SK-N-SH treated with all-trans-retinoic acid at 6 μM for 48 hours (cell line): Measurements from ENCODE around the gene IL23R.

ENCODE experiments used
- BACH2 ChIP-seq: fragments of 250-450 bp; sonication (Bioruptor Pico); IDR thresholded peaks from 2 replicates; pipeline ENCODE4 v1.9.0; 2021; ENCODE audit warnings: mild to moderate bottlenecking, borderline replicate concordance
- PPARA ChIP-seq: fragments of 250-450 bp; sonication (Bioruptor Pico); IDR thresholded peaks from 2 replicates; pipeline ENCODE4 v1.5.0; 2020; ENCODE audit warnings: mild to moderate bottlenecking, borderline replicate concordance
- RARB ChIP-seq: fragments of 250-450 bp; sonication (Bioruptor Pico); IDR thresholded peaks from 2 replicates; pipeline ENCODE4 v1.8.0; 2021; ENCODE audit warnings: mild to moderate bottlenecking, moderate library complexity
- SNAI2 ChIP-seq: fragments of 250-450 bp; sonication (Bioruptor Pico); IDR thresholded peaks from 2 replicates; pipeline ENCODE4 v1.5.0; 2020; ENCODE audit warnings: mild to moderate bottlenecking, moderate library complexity
- ZNF565 ChIP-seq: fragments of 450-650 bp; formaldehyde crosslinking; conservative IDR thresholded peaks from 2 replicates; pipeline ENCODE4 v1.5.0; 2020; ENCODE audit warnings: low read depth, mild to moderate bottlenecking, moderate library complexity

- TF ChIP-seq BACH2 (CRISPR knock-in tag) (no peak), ZNF565 (CRISPR knock-in tag) (no peak), PPARA (CRISPR knock-in tag) (no peak), RARB (CRISPR knock-in tag) (no peak), SNAI2 (CRISPR knock-in tag) (no peak)
Observed at GRCh38 chr1:67204298-67204980, 38.2 kb downstream of the IL23R start.
